Embryonic facial prominence (tissue), 1 donor: ENCODE data around the gene TMEM184A.

Experiments
- DNase-seq: peaks from one replicate; pipeline ENCODE4 v3.0.0-alpha.2; 2016; ENCODE audit errors: extremely low spot score

TMEM184A gene

GRCh38 chr7:1539181-1539881, 16.7 kb downstream of the TMEM184A start:
- DNase-seq = no peak

GRCh38 chr7:1538544-1539180, 17.3 kb downstream of the TMEM184A start:
- no peak for DNase-seq

- DNase-seq = peak; percentile 75
Observed at GRCh38 chr7:1537535-1538412, 18.2 kb downstream of the TMEM184A start.

- peak; percentile 91 for DNase-seq
Observed at GRCh38 chr7:1536743-1537534, 19.1 kb downstream of the TMEM184A start.

- no peak for DNase-seq
Observed at GRCh38 chr7:1536455-1536742, 19.6 kb downstream of the TMEM184A start.

- DNase-seq = no peak
Observed at GRCh38 chr7:1535701-1536454, 20.1 kb downstream of the TMEM184A start.

- no peak for DNase-seq
Observed at GRCh38 chr7:1535100-1535458, 20.9 kb downstream of the TMEM184A start.

GRCh38 chr7:1534330-1535099, 21.5 kb downstream of the TMEM184A start:
- DNase-seq = no peak

- DNase-seq = no peak
Observed at GRCh38 chr7:1533547-1534329, 22.3 kb downstream of the TMEM184A start.

- DNase-seq = no peak
Observed at GRCh38 chr7:1533255-1533546, 22.8 kb downstream of the TMEM184A start.

- no peak for DNase-seq
Observed at GRCh38 chr7:1532456-1533254, 23.4 kb downstream of the TMEM184A start.

- no peak for DNase-seq
Observed at GRCh38 chr7:1531979-1532455, 24.0 kb downstream of the TMEM184A start.

- DNase-seq = no peak
Observed at GRCh38 chr7:1531263-1531978, 24.6 kb downstream of the TMEM184A start.

GRCh38 chr7:1530946-1531262, 25.1 kb downstream of the TMEM184A start:
- no peak for DNase-seq

GRCh38 chr7:1529383-1530116, 26.5 kb downstream of the TMEM184A start:
- no peak for DNase-seq

- no peak for DNase-seq
Observed at GRCh38 chr7:1526271-1526754, 29.7 kb downstream of the TMEM184A start.

GRCh38 chr7:1525409-1525808, 30.6 kb downstream of the TMEM184A start:
- no peak for DNase-seq

- DNase-seq = no peak
Observed at GRCh38 chr7:1523844-1524243, 32.2 kb downstream of the TMEM184A start.
